Kidney (tissue), 14 donors: ENCODE measurements around the gene TCP11L2. TPM values are rescaled to one million over a fixed set of nuclear protein-coding genes. Genes with fewer than 3 reads are reported as not detected.

Experiments
- DNase-seq, 5 donors: peaks; one replicate each; pipeline ENCODE4 v3.0.0-alpha.2; 2013 to 2020
- FAIRE-seq: peaks from 2 replicates; lab custom pipeline; 2012; peaks lifted over from hg19 to GRCh38; lab: Jason Lieb, UNC
- H3K27ac ChIP-seq, 2 donors: one replicate each; pipeline ENCODE4 v1.7.0; 2013; ENCODE audit warnings: low read depth in 2 of 2, low read length in 2 of 2, inconsistent platforms in 1 of 2
- H3K27me3 ChIP-seq: one replicate; pipeline ENCODE4 v1.7.1; 2013; ENCODE audit warnings: low read length, inconsistent platforms; ENCODE audit not compliant: control insufficient read depth, insufficient read depth
- H3K36me3 ChIP-seq, 3 donors: one replicate each; pipeline versions ENCODE4 v1.7.0 to v1.7.1; 2013; ENCODE audit warnings: low read length in 3 of 3, control low read depth in 1 of 3, inconsistent platforms in 1 of 3; ENCODE audit not compliant: insufficient read depth in 3 of 3, control insufficient read depth in 2 of 3
- H3K4me1 ChIP-seq, 3 donors: one replicate each; pipeline versions ENCODE4 v1.7.0 to v1.7.1; 2013; ENCODE audit warnings: low read length in 3 of 3, inconsistent platforms in 1 of 3, low read depth in 1 of 3; ENCODE audit not compliant: control insufficient read depth in 2 of 3, insufficient read depth in 2 of 3
- H3K4me3 ChIP-seq, 3 donors: one replicate each; pipeline versions ENCODE4 v1.7.0 to v1.8.1; 2013; ENCODE audit warnings: low read length in 3 of 3, control low read depth in 1 of 3, inconsistent platforms in 1 of 3
- H3K9ac ChIP-seq, 3 donors: one replicate each; pipeline versions ENCODE4 v1.7.0 to v1.7.1; 2013; ENCODE audit warnings: low read length in 3 of 3, control low read depth in 1 of 3, inconsistent platforms in 1 of 3
- H3K9me3 ChIP-seq, 3 donors: one replicate each; pipeline versions ENCODE4 v1.7.0 to v1.7.1; 2013; ENCODE audit warnings: low read length in 3 of 3, control low read depth in 1 of 3, inconsistent platforms in 1 of 3; ENCODE audit not compliant: control insufficient read depth in 2 of 3, insufficient read depth in 1 of 3
- CTCF ChIP-seq: IDR thresholded peaks from 3 replicates; pipeline ENCODE4 v1.5.1; 2012; ENCODE audit warnings: mild to moderate bottlenecking, moderate library complexity, borderline replicate concordance; ENCODE audit not compliant: insufficient read depth; ENCODE audit errors: extremely low read depth
- intact Hi-C: fragments of 100-400 bp; cut with DNase I; formaldehyde crosslinking; loops from one replicate; pipeline ENCODE4 v1.11.1; 2022
- polyA plus RNA-seq: library from polyadenylated mRNA; stranded (reverse); fragments of 350-450 nt; fragmentation: Illumina TruSeq; extraction: RNeasy Lipid Tissue Mini Kit (QIAGEN cat#74804); gene quantifications from one replicate; pipeline ENCODE4 v1.2.3, GENCODE V29; 2014; ENCODE audit warnings: low read depth, low replicate concordance; ENCODE audit not compliant: insufficient read depth
- total RNA-seq: library from RNA; stranded (reverse); fragmentation: NEBNext Ultra II Directional; extraction: Animal tissue kit (Norgen Biotek cat#: 25700); gene quantifications from one replicate; pipeline ENCODE4 v1.2.1, GENCODE V29; 2021
- donor health status: control.
- donor health status: control.
- donor health status: control.
- donor health status: control.
- donor health status: control.
- donor health status: DM: yes; HTN: yes; CAD: no.
- donor health status: Normal renal cell carcinoma (clear cell type).

TCP11L2 gene
- total and polyA plus RNA-seq, 2 donors from 2014 or later: 2.3 to 34.5 TPM

DNA sequence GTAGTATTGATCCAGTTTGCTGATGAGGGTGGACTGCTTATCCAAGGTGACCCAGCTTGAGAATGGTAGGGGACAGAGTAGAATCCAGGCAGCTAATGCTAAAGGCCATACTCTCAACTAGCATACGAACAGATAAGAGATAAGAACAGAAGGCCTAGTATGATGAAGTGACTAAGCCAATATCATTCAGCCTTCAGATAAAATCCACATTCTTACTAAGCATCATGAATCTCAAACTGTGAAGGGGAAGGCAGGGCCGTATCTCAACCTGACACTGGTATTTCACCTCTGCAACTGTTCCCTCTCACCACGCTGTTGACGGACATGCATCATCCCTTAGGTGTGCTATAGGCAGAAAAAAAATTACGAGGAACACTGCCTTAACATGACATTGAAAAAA, 46.6 kb upstream of the TCP11L2 start:
- TF ChIP-seq CTCF: no peak
- Histone ChIP-seq H3K36me3 (no peaks in the 10 kb centered on the region), H3K9me3 (no peaks in the 10 kb centered on the region), H3K9ac (no peak overlapping the region), H3K27ac (no peak overlapping the region), H3K4me3 (no peak overlapping the region), H3K4me1 (peaks cover 0 to 5% (median 0%) of the 10 kb centered on the region in 3 donors), H3K27me3 (no peaks in the 10 kb centered on the region)
- intact Hi-C loops: no loop called here
- DNase-seq (no peak), FAIRE-seq (no peak)

GRCh38 chr12:106256524-106256923, 46.0 kb upstream of the TCP11L2 start:
- intact Hi-C loops: no loop called here
- FAIRE-seq: no peak
- no peaks in the 10 kb centered on the region for H3K27me3 ChIP-seq

DNA sequence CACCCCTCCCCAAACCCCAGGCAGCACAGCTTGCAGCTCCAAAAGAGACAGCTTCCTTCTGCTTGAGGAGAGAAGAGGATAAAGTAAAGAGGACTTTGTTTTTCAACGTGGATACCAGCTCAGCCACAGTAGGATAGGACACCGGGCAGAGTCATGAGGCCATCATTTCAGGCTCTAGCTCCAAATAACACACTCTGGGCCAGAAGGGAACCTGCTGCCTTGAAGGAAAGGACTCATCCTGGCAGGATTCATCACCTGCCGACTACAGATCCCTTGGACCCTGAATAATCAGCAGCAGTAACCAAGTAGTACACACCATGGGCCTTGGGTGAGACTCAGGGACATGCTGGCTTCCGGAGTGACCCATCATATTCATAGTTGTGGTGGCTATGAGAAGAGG, 44.3 kb upstream of the TCP11L2 start:
- H3K36me3 ChIP-seq: no peaks in the 10 kb centered on the region
- no peak for FAIRE-seq
- no peak overlapping the region for H3K9ac ChIP-seq
- H3K4me1 ChIP-seq: no peaks in the 10 kb centered on the region
- no peak for TF ChIP-seq CTCF
- intact Hi-C loops: no loop called here
- H3K27me3 ChIP-seq: no peaks in the 10 kb centered on the region
- H3K9me3 ChIP-seq: no peaks in the 10 kb centered on the region
- no peak overlapping the region for H3K4me3 ChIP-seq
- no peak overlapping the region for H3K27ac ChIP-seq
- DNase-seq: no peak

More at GRCh38 chr12:106256524-106256923, 46.0 kb upstream of the TCP11L2 start:
- no peak for TF ChIP-seq CTCF
- no peak for DNase-seq
- Histone ChIP-seq H3K4me3 (no peak overlapping the region), H3K9ac (no peak overlapping the region), H3K4me1 (peaks cover 0 to 3% (median 0%) of the 10 kb centered on the region in 3 donors), H3K27ac (no peak overlapping the region), H3K36me3 (no peaks in the 10 kb centered on the region), H3K9me3 (no peaks in the 10 kb centered on the region)

- Histone ChIP-seq H3K4me3 (no peak overlapping the region), H3K36me3 (no peaks in the 10 kb centered on the region), H3K9me3 (no peaks in the 10 kb centered on the region), H3K4me1 (no peaks in the 10 kb centered on the region), H3K27me3 (no peaks in the 10 kb centered on the region), H3K9ac (no peak overlapping the region), H3K27ac (no peak overlapping the region)
- no peak for TF ChIP-seq CTCF
- intact Hi-C loops: no loop called here
- DNase-seq (no peak), FAIRE-seq (no peak)
Observed at GRCh38 chr12:106258935-106259334, 43.6 kb upstream of the TCP11L2 start.
